Right lobe of liver (tissue), 6 donors: ENCODE measurements around the gene SUPT6H. TPM values are rescaled to one million over a fixed set of nuclear protein-coding genes. Genes with fewer than 3 reads are reported as not detected.

Experiments used
- ATAC-seq, 4 donors: fragments of 200-7000 bp; cut with Tn5 transposase; one replicate each; pipeline ENCODE4 v1.9.1; 2020; ENCODE audit warnings: mild to moderate bottlenecking in 4 of 4, moderate library complexity in 4 of 4
- DNase-seq, 3 donors: peaks; one replicate each; pipeline ENCODE4 v3.0.0-alpha.2; 2020
- H3K27ac ChIP-seq, 3 donors: fragments of 200-600 bp; one replicate each; pipeline ENCODE4 v1.8.0; 2022
- H3K27me3 ChIP-seq, 2 donors: fragments of 200-600 bp; one replicate each; pipeline ENCODE4 v1.8.0; 2022
- H3K36me3 ChIP-seq, 4 donors: fragments of 200-600 bp; sonication (generic) in 1 of 4; one replicate each; pipeline versions ENCODE4 v1.5.1 to v1.8.0; 2017 to 2022; ENCODE audit warnings: control low read depth in 1 of 4
- H3K4me1 ChIP-seq, 4 donors: fragments of 200-600 bp; sonication (generic) in 1 of 4; one replicate each; pipeline versions ENCODE4 v1.5.1 to v1.8.0; 2017 to 2022; ENCODE audit warnings: control low read depth in 1 of 4
- H3K4me3 ChIP-seq, 3 donors: fragments of 200-600 bp; one replicate each; pipeline ENCODE4 v1.8.0; 2022
- H3K9me3 ChIP-seq, 4 donors: fragments of 200-600 bp; sonication (generic) in 1 of 4; one replicate each; pipeline versions ENCODE4 v1.5.1 to v1.8.0; 2017 to 2022; ENCODE audit warnings: control low read depth in 1 of 4
- POLR2A ChIP-seq: fragments of 450-650 bp; IDR thresholded peaks from one replicate; pipeline ENCODE4 v1.6.1; 2017; ENCODE audit warnings: antibody characterized with exemption, mild to moderate bottlenecking
- WGBS: methylation state at CpG from one replicate; pipeline ENCODE4 v1.1.6; 2018; ENCODE audit warnings: low coverage, low lambda C conversion rate; ENCODE audit not compliant: insufficient coverage; ENCODE audit errors: missing lambda C conversion rate; 5-methylcytosine and 5-hydroxymethylcytosine counted together
- intact Hi-C, 2 donors: fragments of 100-400 bp; cut with DNase I; formaldehyde crosslinking; loops; one replicate each; pipeline versions ENCODE4 v1.11.2 to v1.14.1; 2022
- total RNA-seq, 6 experiments: library from RNA; depleted of rRNA in 2 of 6; stranded (reverse); fragments of >200 nt in 2 of 6; fragmentation: NEBNext Ultra II Directional in 3 of 6; extraction: Animal tissue kit (Norgen Biotek cat#: 25700) in 3 of 6; gene quantifications; one replicate each; pipeline versions ENCODE4 v1.1.0 to v1.2.4, GENCODE V29; 2016 to 2023
- TF ChIP-seq, protein P1 (sequence below), 4 donors: fragments of 200-600 bp in 3 of 4; fragments of 450-650 bp in 1 of 4; IDR thresholded peaks; one replicate each; pipeline versions ENCODE4 v1.5.1 to v1.8.0; 2016 to 2022; ENCODE audit warnings: antibody characterized with exemption in 4 of 4, mild to moderate bottlenecking in 2 of 4
- donor health status: DM: no; HTN: yes; CAD: no.
- donor health status: DM: no; HTN: no; CAD: no.
- donor health status: DM: no; HTN: no; CAD: no.
- donor health status: DM: no; HTN: yes; CAD: no.
- donor health status: DM: no; HTN: yes; CAD: no.

The SUPT6H gene
- total RNA-seq, 6 experiments from 2014 or later, result 28.8 to 38.0 (median 34.0) TPM

DNA sequence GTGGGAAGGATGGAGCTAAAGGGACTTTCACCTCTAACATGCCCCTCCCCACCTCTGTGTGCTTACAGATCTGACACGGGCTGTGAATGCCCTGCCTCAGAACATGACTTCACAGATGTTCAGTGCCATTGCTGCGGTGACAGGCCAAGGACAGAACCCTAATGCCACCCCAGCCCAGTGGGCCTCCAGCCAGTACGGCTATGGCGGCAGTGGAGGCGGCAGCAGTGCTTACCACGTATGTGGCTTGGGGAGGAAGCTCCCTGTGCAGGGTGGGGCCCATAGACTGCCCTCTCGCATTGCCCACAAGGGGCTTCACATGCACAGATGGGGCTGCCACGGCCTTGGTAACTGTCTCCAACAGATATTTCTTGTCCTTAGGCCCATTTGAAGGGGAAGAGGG, 38.3 kb downstream of the SUPT6H start:
- H3K4me1 ChIP-seq, result peaks cover 0 to 26% (median 8%) of the 10 kb centered on the region in 4 donors
- no peaks in the 10 kb centered on the region for H3K27me3 ChIP-seq
- no peak for DNase-seq
- no peaks in the 10 kb centered on the region for H3K9me3 ChIP-seq
- TF ChIP-seq, protein P1, sequence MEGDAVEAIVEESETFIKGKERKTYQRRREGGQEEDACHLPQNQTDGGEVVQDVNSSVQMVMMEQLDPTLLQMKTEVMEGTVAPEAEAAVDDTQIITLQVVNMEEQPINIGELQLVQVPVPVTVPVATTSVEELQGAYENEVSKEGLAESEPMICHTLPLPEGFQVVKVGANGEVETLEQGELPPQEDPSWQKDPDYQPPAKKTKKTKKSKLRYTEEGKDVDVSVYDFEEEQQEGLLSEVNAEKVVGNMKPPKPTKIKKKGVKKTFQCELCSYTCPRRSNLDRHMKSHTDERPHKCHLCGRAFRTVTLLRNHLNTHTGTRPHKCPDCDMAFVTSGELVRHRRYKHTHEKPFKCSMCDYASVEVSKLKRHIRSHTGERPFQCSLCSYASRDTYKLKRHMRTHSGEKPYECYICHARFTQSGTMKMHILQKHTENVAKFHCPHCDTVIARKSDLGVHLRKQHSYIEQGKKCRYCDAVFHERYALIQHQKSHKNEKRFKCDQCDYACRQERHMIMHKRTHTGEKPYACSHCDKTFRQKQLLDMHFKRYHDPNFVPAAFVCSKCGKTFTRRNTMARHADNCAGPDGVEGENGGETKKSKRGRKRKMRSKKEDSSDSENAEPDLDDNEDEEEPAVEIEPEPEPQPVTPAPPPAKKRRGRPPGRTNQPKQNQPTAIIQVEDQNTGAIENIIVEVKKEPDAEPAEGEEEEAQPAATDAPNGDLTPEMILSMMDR (IDR thresholded peaks at IDR 0.05), result no peak
- no peak for TF ChIP-seq POLR2A
- no CpG with 5 or more reads among the region's 8 CpGs for WGBS
- H3K27ac ChIP-seq, result no peak overlapping the region
- intact Hi-C loops, result no loop called here
- ATAC-seq, result no peak
- no peak overlapping the region for H3K4me3 ChIP-seq
- peaks cover 6 to 82% (median 44%) of the 10 kb centered on the region in 4 donors for H3K36me3 ChIP-seq

- 100% methylated on average over 4 of the region's 10 CpGs for WGBS
- Histone ChIP-seq H3K27me3 (no peaks in the 10 kb centered on the region), H3K36me3 (peaks cover 6 to 76% (median 38%) of the 10 kb centered on the region in 4 donors), H3K9me3 (no peaks in the 10 kb centered on the region), H3K4me3 (no peak overlapping the region), H3K4me1 (peaks cover 0 to 26% (median 8%) of the 10 kb centered on the region in 4 donors), H3K27ac (no peak overlapping the region)
- intact Hi-C loops, result no loop called here
- TF ChIP-seq, protein P1 (IDR thresholded peaks at IDR 0.05), result no peak
- TF ChIP-seq POLR2A, result no peak
- DNase-seq (no peak), ATAC-seq (no peak)
These were observed 39.0 kb downstream of the SUPT6H start for GRCh38 chr17:28700830-28701492.

- ATAC-seq (peak in 2 of 4 donors; percentile 40 to 51), DNase-seq (peak in 2 of 3 donors; percentile 45 to 60)
- Histone ChIP-seq H3K27me3 (no peaks in the 10 kb centered on the region), H3K4me1 (peaks cover 0 to 26% (median 8%) of the 10 kb centered on the region in 4 donors), H3K9me3 (no peaks in the 10 kb centered on the region), H3K36me3 (peaks cover 6 to 64% (median 29%) of the 10 kb centered on the region in 4 donors), H3K27ac (no peak overlapping the region), H3K4me3 (no peak overlapping the region)
- intact Hi-C loops, result no loop called here
- 59% methylated on average over 6 of the region's 10 CpGs for WGBS
- TF ChIP-seq, protein P1 (IDR thresholded peaks at IDR 0.05), result no peak
- TF ChIP-seq POLR2A, result no peak
These were observed 40.2 kb downstream of the SUPT6H start for GRCh38 chr17:28702026-28702751.

DNA sequence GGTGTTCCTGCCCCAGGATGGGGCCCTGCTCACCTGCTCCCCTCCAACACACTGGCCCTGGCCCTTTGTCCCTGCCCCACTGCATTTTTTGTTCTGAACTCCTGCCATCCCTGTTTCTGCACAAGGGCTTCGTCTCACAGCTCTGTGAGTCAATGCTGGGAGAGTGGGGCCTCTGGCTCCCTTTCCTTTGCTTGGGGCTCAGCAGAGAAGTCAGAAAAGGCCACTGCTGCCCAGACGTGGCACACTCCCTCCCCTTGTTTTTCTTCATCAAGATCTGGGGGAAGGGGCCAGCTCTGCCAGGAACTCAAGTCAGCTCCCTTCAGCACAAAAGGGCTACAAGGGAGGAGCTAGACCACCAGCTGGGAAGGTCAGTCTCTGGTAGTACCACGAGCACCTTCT, 40.7 kb downstream of the SUPT6H start:
- DNase-seq, result no peak
- H3K9me3 ChIP-seq, result no peaks in the 10 kb centered on the region
- no peaks in the 10 kb centered on the region for H3K27me3 ChIP-seq
- no peak for TF ChIP-seq POLR2A
- TF ChIP-seq, protein P1 (IDR thresholded peaks at IDR 0.05), result no peak
- no peak for ATAC-seq
- intact Hi-C loops, result no loop called here
- WGBS, result 82% methylated on average over 2 of the region's 3 CpGs
- H3K36me3 ChIP-seq, result peaks cover 6 to 58% (median 25%) of the 10 kb centered on the region in 4 donors
- peaks cover 0 to 21% (median 5%) of the 10 kb centered on the region in 4 donors for H3K4me1 ChIP-seq
- H3K27ac ChIP-seq, result no peak overlapping the region
- no peak overlapping the region for H3K4me3 ChIP-seq
